H1 (cell line): Measurements from ENCODE around the gene ZPBP. TPM values are rescaled to one million over a fixed set of nuclear protein-coding genes. Genes with fewer than 3 reads are reported as not detected.

ENCODE experiments used
- ASH2L ChIP-seq: fragments of 200-600, 300-600 bp; sonication (generic); IDR thresholded peaks from one replicate; pipeline ENCODE4 v1.7.1; 2017; ENCODE audit warnings: low read length
- CHD2 ChIP-seq: IDR thresholded peaks from 2 replicates; pipeline ENCODE4 v1.6.1; 2012; ENCODE audit warnings: low read length, improper control_type of control experiment
- CHD7 ChIP-seq: fragments of 300-600 bp; sonication (generic); IDR thresholded peaks from 2 replicates; pipeline ENCODE4 v1.7.1; 2012; ENCODE audit warnings: low read length, moderate library complexity, mild to moderate bottlenecking, inconsistent platforms; ENCODE audit not compliant: insufficient replicate concordance
- CREB1 ChIP-seq: IDR thresholded peaks from 2 replicates; pipeline ENCODE4 v1.6.1; 2012; ENCODE audit warnings: inconsistent platforms
- HDAC2 ChIP-seq, 2 experiments: fragments of 300-600 bp in 1 of 2; sonication (generic) in 1 of 2; IDR thresholded peaks; 2 replicates each; pipeline ENCODE4 v1.6.1; 2011 to 2012; ENCODE audit warnings: low read depth in 2 of 2, low read length in 2 of 2, mild to moderate bottlenecking in 2 of 2, moderate library complexity in 2 of 2, borderline replicate concordance in 1 of 2, inconsistent platforms in 1 of 2
- POU5F1 ChIP-seq: IDR thresholded peaks from 2 replicates; pipeline ENCODE4 v1.6.1; 2011; ENCODE audit warnings: low read depth, mild to moderate bottlenecking, low read length, moderate library complexity
- RBBP5 ChIP-seq: IDR thresholded peaks from 2 replicates; pipeline ENCODE4 v1.7.1; 2012; ENCODE audit warnings: low read depth, mild to moderate bottlenecking, inconsistent platforms, low read length, moderate library complexity, borderline replicate concordance
- RNF2 ChIP-seq: fragments of 200-900, 300-1000 bp; sonication (generic); IDR thresholded peaks from 2 replicates; pipeline ENCODE4 v1.7.1; 2016; ENCODE audit warnings: borderline replicate concordance, low read depth, mild to moderate bottlenecking, antibody characterized with exemption, low read length; ENCODE audit not compliant: poor library complexity, severe bottlenecking; ENCODE audit errors: missing control alignments
- polyA plus RNA-seq, 7 experiments: library from polyadenylated mRNA; depleted of rRNA in 3 of 7; stranded (reverse) in 5 of 7; unstranded in 2 of 7; fragments of >200 nt in 5 of 7; fragments of 200-250 nt in 2 of 7; gene quantifications; 1 replicate in 5 of 7; 2 replicates in 1 of 7; 4 replicates in 1 of 7; pipeline versions ENCODE4 v1.2.1 to v1.2.3, GENCODE V29; 2011 to 2013; ENCODE audit warnings: missing spikeins in 2 of 7, mixed read lengths in 2 of 7
- total RNA-seq: library from RNA; stranded (reverse); fragmentation: NEBNext Ultra II Directional; extraction: Animal tissue kit (Norgen Biotek cat#: 25700); gene quantifications from 2 replicates; pipeline ENCODE4 v1.2.1, GENCODE V29; 2021

The ZPBP gene
- total and polyA plus RNA-seq, 2 of the 8 experiments (the other 6 are each of a cell fraction or from before 2014, with no cell fraction given): not detected

DNA sequence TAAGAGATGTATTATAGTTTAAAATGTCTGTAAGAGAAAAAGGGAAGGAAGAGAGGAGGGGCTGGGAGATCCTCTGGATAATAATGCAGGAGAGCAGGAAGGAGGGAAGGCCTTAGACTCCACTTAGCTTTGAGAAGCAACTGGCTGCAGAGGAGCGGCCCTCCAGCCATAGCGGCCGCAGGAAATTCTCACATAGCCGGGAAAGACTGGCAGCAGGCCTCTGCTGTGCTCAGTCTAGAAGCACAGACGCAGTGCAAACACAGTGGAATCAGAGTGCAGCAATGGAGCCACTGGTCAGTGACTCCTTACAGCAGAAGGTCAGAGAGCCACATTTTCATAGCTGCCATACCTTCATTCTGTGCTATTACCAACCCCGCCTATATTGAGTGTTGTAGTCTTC is 166.3 kb downstream of the ZPBP start (continued):
- TF ChIP-seq CHD7 (no peak), RBBP5 (no peak), POU5F1 (no peak), CREB1 (no peak), HDAC2 (IDR thresholded peaks at IDR 0.05; ENCODE audit: borderline replicate concordance in 1 of 2, low read depth in 2 of 2, low read length in 2 of 2) (no peak), CHD2 (no peak), RNF2 (no peak), ASH2L (no peak)
